GM21515 (cell line): ENCODE measurements around the gene AUTS2.

Source experiments
- ATAC-seq: cut with Tn5 transposase; IDR thresholded peaks from one replicate; pipeline ENCODE4 v1.9.1; 2021; ENCODE audit not compliant: unreplicated experiment

Gene AUTS2

DNA sequence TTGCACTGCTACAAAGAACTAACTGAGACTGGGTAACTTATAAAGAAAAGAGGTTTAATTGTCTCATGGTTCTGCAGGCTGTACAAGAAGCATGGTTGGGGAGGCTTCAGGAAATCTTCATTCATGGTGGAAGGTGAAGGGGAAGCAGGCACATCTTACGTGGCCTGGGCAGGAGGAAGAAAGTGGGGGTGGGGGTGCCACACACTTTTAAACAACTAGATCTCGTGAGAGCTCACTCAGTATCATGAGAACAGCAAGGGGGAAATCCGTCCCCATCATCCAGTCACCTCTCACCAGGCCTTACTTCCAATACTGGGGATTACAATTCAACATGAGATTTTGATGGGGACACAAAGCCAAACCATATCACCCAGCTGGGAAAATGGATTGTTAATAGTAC lies 281.7 kb downstream of the AUTS2 start:
- ATAC-seq = no peak

DNA sequence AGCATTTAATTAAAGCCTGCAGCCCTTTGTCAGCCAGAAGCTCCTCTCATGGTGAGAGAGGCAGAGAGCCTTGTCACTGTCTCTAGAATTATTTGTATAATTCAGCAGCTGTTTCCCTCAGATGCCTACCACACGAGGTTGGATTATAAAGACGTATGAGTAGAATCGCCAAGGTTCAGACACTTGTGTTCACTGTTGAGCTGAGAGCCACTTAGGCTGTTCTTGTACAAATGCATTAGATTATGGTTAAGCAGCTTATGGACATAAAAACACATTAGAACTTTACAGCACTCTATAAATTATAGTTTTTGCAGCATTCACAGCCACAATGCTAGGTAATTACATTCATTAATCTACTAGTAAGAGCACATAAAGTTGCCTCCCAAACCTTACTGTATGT lies 282.6 kb downstream of the AUTS2 start:
- no peak for ATAC-seq

DNA sequence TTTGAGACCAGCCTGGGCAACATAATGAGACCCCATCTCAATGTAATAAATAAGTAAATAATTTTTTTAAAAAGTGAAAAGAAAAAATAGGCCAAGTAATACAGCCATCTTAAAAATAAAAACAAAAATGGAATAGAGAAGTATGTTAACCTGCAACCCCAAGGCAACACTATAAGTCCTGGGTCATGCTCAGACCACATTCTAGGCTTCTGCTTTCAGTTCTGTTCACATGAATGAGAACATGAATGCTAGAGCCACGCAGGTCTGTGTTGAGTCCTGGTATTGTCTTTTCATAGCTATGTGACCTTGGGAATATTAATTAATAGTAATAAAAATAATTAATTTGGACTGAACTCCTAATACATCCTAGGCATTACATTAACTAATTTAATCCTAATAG lies 284.0 kb downstream of the AUTS2 start:
- no peak for ATAC-seq

DNA sequence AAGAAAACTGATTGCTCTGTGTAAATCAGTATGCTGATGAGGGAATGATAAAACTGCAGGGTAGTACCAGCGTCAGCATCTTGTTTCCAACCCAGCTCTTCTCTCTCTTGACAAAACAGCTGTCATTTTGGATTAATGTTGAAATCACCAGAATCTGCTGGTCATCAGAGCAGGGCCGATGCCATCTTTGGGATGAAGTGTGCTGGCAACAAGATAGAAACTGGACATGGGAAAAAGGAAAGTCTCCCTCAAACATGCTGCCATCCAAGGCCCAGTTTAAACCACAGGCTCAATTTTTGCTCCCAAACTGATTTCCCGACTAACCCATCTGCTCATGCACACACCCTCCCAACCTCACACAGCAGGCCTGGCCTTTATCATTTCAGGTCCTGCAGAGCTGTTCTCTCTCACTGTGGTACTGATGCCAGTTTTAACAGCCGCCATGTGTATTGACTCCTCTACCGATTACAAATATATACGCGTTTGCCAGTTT lies 285.2 kb downstream of the AUTS2 start:
- no peak for ATAC-seq

DNA sequence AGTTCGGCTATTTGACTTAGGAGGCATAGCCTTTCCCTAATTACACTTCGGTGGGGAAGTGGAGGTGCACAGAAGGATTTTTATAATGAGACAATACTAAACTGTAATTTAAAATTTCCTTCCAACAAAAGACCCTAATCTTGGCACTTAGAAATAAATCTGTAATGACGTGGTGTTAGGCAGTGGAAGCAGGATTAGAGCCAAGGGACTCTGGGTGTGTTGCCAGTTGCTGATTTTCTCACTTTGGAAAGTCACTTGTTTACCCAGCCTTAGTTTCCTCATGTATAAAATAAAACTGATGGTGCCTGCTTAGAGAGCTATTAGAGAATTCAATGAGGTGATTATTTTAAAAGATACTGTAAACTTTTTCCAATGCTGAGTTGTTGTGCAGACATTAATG lies 287.2 kb downstream of the AUTS2 start:
- no peak for ATAC-seq

DNA sequence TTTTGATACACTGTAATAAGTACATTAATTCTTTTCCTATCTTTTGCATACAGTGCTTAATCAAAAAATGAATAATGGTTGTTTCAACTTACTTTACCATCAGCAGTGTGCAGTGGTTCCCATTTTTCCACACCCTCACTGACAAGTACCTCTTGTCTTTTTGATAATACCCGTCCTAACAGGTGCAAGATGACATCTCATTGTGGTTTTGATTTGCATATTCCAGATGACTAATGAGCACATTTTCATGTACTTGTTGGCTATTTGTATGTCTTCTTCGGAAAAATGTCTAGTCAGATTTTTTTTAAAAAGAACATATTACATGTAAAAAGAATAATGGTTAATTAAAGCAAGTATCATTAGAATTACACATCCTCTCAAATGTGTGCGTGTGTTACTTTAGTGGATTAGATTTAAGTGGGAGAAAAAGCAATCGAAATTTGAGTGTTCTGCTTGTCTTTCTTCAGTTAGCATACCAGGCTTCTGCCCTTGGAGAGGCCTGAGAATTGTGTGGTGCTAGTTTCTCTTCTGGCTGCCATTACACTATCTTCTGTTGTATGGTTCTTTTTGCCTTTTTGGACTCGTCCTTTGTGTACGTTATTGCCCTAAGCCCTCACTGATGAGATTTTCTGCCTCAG lies 291.2 kb downstream of the AUTS2 start:
- no peak for ATAC-seq

DNA sequence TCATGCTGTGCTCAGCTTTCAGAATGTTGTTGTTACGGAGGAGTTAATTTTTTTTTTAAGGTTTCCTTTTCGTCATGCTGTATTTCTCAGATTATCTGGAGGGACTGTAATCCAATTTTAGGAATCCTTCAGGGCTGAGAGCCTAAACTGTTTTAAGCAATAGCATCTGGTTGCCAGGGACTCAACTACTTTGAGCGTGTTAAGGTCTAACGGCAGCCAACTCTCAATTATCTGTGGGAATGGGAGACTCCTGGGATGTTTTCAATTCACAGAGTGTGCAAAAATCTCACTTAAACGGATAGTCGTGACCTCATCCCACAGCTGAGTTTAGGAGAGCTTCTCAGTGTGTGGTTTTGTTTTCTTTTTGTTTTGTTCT lies 291.7 kb downstream of the AUTS2 start:
- ATAC-seq = no peak

DNA sequence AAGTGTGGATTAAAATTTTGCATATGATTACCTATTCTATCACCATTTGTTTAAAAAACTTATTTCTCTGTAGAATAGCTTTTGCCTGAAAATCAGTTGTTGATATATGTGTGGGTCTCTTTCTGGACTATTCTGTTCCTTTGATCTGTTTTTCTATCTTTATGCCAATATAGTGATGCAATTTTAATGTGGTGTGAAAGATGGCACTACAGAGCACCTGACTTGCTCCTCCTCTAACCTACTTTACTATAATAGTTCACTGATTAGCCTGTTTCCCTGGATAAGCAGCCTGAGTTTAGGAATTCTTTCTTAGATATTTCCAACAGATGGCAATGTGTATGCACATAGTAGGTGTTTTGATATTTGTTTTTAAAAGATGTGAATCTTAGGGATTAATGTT lies 294.5 kb downstream of the AUTS2 start:
- ATAC-seq = no peak

DNA sequence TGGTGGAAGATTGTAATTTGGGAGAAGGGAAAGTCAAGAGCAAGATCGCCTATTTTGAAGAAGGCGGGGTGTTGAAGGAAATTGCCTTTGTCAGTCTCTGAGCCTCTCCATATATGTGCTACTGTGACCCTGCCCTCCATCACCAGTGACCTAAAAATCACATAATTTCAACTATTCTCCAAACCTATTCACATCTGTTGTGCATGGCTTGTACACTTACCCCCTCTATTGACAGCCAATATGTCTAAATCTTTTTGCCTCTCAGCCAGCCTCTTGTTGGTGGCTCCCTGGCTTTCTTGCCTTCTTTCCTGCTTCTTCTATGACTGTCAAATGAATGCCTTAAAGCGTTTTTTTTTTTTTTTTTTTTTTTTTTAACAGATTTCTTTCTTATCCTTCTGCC lies 295.6 kb downstream of the AUTS2 start:
- no peak for ATAC-seq

DNA sequence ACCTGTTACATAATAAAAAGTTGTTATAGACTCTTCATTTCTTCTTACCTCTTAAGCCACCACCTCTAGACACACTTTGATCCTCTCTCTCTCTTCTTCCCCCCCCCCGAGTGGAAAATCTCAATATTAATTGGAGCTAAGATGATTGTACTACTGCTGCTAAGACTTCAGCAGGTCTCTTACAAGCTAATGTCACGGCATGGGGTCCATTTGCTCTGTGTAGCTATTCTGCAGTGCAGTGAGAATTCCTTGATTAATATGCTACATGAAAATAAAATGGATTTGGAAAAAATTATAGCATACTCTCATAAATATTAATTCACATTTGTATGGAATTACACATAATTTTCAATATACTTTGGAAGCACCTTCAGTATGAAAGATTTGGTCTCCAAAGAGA lies 297.2 kb downstream of the AUTS2 start:
- no peak for ATAC-seq

DNA sequence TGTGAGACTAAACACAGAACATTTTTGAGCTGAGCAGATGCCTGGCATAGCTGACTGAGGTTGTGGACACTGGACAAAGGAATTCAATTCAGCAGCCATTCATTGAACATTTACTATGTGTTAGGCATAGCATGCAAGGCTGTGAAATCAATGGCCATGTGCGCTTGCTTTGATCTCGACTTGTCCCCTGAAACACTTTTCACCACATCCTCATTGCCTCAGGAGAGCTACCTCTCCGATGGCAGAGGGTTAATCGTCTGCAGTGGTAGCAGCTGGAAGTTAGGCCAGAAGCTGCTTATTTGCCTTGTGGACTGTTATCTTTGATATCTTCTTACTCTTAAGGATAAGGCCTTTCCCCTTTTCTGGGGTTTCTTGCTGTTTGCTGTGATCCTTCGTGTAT lies 297.8 kb downstream of the AUTS2 start:
- ATAC-seq = no peak

DNA sequence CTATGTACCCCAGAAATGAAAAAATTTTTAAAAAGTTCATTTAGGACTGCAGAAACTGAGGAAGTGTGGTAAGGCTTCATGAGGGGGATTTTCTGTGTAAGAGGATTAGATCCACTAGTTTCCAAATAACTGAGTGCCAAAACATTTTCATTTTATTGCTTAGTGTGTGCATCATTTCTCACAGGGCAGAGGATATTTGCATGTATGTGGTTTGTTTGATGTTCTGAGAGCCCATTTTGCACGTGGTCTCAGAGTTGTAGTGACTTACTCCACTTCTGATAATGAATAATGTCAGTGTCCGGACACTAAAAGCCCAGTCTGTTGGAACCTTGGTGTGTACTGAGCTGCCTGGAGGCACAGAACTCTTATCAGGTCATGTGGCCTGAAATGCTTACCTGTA lies 299.9 kb downstream of the AUTS2 start:
- ATAC-seq = no peak

DNA sequence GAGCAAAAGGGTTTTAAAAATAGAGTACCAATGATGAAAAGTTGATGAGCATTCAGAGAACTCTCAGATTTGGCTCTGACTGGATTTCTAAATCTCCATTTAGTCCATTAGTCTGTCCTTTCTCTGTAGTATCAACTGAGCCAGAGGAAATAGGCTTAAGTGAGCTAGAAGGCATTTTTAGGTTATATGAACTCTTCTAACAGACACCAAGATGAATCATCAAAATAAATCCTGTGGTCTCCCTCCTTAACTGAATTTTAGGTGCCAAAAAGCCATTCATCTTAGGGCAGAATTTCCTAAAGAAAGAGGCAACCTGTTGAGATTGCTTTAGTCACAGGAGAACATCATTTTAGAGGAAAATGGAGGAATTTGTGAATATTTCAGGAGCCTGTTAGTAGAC lies 305.1 kb downstream of the AUTS2 start:
- no peak for ATAC-seq

DNA sequence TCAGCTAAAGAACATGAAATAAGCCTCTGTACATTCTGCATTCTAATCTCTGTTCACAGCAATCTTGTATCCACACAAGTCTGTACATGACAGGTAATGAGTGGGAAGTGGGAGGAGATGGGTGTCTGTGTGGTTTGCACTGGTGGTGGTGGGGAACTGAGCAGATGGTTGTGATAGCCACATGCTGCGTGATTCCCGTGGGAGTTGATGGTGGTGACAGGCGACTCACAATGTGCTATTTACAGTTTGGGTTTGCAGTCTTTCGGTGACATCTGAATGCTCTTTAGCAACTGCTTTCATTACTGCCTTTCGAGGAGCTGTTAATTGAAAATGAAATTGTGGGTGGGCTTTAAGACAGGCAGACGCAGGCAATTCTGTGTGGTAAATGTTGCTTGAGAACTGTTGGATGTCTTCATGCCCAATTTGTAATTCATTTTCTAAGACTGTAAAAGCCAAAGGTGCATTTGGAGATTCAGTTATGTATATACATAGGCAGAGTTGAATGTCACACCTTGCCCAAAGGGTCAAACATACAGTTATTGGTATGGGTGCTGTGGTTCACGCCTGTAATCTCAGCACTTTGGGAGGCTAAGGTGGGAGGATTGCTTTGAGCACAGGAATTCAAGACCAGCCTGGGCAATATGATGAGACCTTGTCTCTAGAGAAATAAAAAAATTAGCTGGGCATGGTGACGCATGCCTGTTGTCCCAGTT lies 308.2 kb downstream of the AUTS2 start:
- peak; percentile 81 for ATAC-seq

DNA sequence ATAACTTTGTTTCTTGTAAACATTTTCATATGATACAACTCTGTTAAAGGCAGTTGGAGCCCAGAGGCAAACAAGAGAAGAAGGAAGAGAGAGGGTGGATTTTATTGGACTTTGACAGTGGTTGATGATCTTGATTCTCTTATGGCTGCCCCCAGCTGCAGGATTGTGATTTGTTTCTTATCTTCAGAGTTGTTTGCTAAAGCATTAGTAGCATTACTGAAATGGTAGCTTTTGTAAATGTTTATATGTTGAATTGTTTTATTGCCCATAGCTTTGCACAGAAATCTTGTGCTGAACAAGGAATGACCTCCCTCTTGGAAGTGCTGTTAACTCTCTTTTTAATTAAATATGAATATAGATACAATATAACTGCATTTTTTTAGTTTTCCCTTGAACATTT lies 309.4 kb downstream of the AUTS2 start:
- ATAC-seq = no peak

DNA sequence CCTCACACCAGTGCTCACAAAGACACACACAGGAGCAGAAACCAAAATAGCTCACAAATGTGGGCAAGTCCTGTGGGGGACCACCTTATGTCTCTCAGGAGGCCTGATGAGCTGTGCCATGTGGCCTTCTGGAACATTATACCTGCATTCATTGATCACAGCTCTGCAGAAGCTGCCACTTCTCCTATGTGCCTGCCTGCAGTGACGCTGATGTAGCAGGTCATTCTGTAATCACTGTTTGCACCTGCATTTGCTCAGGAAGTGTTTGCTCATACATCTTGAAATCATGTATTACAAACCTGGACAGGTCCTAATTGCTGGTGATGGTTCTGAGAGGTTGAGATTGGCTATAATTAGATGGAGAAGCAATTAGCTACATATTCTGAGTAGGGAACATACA lies 310.2 kb downstream of the AUTS2 start:
- no peak for ATAC-seq

DNA sequence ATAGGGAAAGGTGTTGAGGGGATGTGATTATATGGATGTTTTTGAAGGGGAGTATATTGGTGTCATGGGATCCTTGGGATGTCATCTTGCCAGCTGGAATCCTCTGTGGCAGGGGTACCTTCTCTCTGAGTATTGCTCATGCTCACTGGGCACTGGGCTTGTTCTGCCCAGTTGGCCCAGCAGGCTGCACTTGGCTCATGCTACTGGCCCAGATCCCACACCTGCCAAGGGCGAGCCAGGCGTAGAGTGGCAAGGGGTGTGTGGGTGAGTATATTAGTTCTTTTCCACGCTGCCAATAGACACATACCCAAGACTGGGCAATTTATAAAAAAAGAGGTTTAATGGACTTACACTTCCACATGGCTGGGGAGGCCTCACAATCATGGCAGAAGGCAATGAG lies 311.9 kb downstream of the AUTS2 start:
- ATAC-seq = no peak

DNA sequence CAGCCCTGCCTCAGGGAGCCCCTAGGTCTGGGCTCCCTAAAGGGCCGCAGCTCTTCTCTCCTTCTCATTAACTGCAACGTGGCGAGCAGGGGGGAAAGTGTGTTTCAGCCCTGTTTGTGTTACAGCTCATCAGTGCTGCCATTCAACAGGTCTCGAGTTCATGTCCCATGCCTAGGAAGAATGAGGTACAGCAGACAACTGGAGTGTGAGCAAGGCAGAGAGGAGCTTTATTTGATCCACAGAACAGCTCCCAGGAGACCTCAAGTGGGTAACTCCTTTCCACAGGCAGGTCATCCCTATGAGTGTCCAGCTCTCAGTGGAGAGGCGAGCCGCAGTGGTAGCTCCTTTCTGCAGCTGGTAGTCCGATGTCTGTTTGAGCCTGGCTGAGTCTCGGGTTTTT lies 313.1 kb downstream of the AUTS2 start:
- ATAC-seq = no peak

DNA sequence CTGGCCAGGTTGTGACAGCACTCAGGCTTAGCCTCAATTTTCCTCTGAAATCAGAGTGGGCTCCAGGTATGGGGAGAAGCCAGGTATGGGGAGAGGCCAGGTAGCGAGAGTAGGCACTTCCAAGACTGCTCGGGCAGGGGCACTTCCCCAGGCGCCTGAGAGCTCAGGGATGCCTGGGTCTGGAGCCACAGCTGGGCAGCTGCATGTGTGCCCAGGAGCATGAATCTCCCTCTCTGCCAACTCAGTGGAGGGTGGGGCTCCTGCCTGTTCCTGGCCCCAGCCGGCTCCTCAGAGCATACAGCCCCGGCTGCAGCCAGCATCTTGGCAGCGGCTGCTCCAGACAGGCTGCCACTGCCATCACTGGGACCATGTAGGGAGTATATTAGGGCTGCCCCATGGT lies 313.9 kb downstream of the AUTS2 start:
- ATAC-seq = no peak

DNA sequence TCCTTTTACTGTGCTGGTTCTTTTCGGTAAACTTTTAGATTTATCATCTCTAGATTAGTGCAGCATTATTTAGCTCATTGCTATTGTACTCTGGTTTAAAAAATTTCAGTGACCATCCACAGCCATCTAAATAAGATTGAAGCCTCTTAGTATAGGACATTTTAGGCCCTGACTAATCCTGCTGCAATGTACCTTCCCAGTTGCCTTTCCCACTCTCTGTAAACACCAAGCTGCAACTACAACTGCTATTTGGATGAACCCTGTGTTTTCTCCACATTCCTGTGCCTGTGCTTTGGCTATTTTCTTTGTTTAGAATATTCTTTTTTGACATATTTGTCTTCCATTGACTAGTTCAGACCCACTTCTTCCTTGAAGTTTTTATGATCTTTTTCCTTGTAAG lies 314.6 kb downstream of the AUTS2 start:
- no peak for ATAC-seq

DNA sequence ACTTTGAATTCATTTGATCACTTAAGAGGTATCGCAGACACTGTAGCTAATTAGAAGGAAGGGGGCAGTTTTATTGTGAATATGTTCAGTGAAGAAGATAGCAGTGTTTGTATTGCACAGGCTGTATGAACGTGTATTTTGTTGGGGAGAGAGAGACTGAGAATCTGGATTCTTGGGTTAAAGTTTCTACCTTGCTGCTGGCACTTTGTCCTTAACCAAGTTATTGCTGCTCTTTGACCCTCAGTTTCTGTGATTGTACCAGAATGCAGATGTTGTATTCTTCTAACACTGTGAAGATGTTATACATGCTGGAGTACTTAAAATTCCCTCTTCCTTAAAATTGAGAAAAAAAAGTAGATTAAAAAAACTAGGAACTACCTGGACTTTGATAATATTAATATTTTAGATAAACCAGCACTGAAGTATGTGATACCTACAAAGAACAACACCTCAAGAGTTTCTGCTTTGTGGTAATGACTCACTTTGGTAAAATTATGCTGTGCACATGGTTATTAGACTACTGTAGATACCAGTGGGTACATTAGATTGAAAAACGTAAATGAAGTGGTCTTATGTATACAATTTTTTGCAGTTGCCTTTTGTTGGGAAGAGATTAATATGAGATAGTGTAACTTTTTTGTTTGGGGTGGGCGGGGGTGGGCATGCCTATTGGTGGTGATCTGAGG lies 321.3 kb downstream of the AUTS2 start:
- no peak for ATAC-seq

DNA sequence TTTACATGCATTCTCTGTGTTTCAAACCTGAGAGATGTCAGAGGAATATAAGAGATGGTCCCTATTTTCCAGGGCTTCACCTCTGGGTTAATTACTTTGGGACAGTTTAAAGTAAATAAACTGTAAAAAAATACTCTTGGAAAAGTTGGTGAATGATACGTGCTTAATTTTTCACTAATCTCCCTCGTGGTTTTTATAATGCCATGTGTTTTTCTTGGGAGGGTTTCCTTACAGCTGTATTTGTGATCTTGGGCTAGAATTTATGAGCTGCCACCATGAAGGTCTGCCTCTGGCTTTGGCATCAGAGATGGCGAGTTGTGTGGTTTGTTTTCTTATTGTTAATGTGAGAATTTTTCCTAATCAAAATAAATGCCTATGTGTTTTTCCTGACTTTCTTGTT lies 322.5 kb downstream of the AUTS2 start:
- no peak for ATAC-seq
